GM20000 (cell line): ENCODE measurements around the gene HENMT1.
"Not testable (repeated sequence)": the region's sequence is repeated elsewhere in the genome, so short reads cannot be mapped to it uniquely, and the experiment has no call there.

Source experiments
- DNase-seq: peaks from one replicate; pipeline ENCODE4 v3.0.0; 2012; ENCODE audit warnings: low spot score
- CTCF ChIP-seq: IDR thresholded peaks from 2 replicates; pipeline ENCODE4 v1.5.1; 2012; ENCODE audit warnings: mild to moderate bottlenecking, control low read depth; ENCODE audit errors: extremely low read depth, missing control alignments

Gene HENMT1

DNA sequence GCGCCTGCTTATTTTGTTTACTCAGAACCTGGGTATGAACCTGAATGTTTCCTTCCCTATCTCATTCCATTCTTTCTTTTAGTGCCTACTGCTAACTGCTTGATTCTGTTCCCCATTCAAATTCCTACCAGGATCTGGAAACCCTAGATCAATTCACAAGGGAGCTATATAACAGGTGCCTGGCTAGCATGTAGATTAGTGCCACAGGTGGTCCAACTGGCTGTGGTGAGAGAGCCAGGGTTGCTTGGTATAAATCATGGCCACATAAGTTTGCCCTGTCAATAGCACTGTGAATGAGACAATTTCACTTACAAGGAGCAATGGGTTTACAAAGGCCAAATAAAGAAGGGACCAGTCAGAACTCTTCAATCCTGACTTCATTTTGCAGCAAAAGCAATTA, 24.6 kb upstream of the HENMT1 start:
- no peak for TF ChIP-seq CTCF
- no peak for DNase-seq

DNA sequence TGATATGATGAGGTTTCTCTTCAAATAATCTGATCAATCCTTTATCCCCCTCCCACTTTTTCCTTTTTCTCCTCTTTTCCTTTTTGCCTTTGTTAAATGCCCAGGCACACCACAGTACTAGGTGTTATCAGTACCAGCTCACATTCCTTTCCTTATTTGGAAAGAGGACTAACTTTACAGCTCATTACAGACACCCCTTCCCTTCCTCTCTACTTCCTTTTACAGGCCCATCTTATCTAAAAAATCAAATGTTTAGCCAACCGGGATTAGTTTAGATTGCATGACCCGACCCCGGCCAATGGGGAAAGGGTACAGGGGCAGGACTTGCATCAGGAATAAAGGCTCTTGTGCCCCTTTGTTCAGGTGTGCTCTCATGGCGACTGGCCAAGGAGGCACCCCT, 20.8 kb upstream of the HENMT1 start:
- DNase-seq = not testable (repeated sequence)

GRCh38 chr1:108679586-108680213, 18.8 kb upstream of the HENMT1 start:
- DNase-seq = no peak
- TF ChIP-seq CTCF = no peak

- DNase-seq = no peak
- TF ChIP-seq CTCF = no peak
These were observed 17.8 kb upstream of the HENMT1 start for GRCh38 chr1:108678706-108679105.

GRCh38 chr1:108671143-108671542, 10.2 kb upstream of the HENMT1 start:
- no peak for DNase-seq
- TF ChIP-seq CTCF = no peak

GRCh38 chr1:108670131-108670773, 9.4 kb upstream of the HENMT1 start:
- no peak for TF ChIP-seq CTCF
- no peak for DNase-seq

DNA sequence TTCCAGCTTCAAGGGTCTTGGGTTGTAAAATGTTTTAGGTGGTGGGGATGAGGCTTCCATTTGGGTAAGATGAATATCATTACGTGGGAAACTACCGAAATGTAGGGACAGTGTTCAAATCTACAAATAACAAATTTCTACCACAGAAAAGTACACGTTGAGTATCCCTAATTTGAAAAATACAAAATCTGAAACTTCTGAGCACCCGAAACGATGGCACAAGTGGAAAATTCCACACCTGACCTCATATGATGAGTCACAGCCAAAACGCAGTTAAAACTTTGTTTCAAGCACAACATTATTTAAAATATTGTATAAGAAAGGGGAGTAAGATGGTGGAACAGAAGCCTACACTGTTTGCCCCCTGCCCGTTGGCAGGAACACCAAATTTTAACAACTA, 8.8 kb upstream of the HENMT1 start:
- no peak for TF ChIP-seq CTCF
- no peak for DNase-seq

GRCh38 chr1:108668777-108669176, 7.9 kb upstream of the HENMT1 start:
- no peak for TF ChIP-seq CTCF
- no peak for DNase-seq

DNA sequence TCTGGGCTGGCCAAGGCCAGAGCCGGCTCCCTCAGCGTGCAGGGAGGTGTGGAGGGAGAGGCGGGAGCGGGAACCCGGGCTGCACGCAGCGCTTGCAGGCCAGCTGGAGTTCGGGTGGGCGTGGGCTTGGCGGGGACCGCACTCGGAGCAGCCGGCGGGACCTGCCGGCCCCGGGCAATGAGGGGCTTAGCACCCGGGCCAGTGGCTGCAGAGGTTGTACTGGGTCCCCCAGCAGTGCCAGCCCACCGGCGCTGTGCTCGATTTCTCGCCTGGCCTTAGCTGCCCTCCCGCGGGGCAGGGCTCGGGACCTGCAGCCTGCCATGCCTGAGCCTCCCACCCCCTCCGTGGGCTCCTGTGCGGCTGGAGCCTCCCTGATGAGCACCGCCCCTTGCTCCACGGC, 6.5 kb upstream of the HENMT1 start:
- not testable (repeated sequence) for DNase-seq
